HG03342 (cell line): ENCODE data around the gene ZNF442.
"Not testable (repeated sequence)": the region's sequence is repeated elsewhere in the genome, so short reads cannot be mapped to it uniquely, and the experiment has no call there.

ENCODE experiments used
- ATAC-seq: cut with Tn5 transposase; IDR thresholded peaks from one replicate; pipeline ENCODE4 v1.9.1; 2021; ENCODE audit warnings: mild to moderate bottlenecking, moderate library complexity; ENCODE audit not compliant: unreplicated experiment

The ZNF442 gene

GRCh38 chr19:12365236-12366162, at the start of gene ZNF442:
TSS of gene ZNF442 (minus strand) at chr19:12365683. CDS start at chr19:12363631, 2,052 bp downstream.
- peak; percentile 91 for ATAC-seq

DNA sequence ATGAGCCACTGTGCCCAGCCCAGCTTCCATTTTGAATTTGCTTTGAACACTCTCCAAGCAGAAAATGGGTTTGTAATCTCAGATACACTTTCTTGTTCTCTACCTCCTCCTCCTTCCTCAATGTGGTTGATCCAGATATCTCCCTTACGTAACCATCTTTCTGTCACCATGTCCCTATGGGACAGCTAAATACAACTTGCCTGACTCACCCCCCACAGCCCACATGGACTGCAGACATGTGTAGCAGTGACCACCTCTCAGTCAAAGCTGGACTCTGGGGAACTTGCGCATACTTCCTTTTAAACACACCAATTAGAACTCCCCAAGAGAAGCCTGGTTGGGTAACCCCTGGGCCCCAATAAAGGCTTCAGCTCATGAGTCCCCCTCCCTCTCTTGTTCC, 46.4 kb upstream of the ZNF442 start:
- no peak for ATAC-seq

DNA sequence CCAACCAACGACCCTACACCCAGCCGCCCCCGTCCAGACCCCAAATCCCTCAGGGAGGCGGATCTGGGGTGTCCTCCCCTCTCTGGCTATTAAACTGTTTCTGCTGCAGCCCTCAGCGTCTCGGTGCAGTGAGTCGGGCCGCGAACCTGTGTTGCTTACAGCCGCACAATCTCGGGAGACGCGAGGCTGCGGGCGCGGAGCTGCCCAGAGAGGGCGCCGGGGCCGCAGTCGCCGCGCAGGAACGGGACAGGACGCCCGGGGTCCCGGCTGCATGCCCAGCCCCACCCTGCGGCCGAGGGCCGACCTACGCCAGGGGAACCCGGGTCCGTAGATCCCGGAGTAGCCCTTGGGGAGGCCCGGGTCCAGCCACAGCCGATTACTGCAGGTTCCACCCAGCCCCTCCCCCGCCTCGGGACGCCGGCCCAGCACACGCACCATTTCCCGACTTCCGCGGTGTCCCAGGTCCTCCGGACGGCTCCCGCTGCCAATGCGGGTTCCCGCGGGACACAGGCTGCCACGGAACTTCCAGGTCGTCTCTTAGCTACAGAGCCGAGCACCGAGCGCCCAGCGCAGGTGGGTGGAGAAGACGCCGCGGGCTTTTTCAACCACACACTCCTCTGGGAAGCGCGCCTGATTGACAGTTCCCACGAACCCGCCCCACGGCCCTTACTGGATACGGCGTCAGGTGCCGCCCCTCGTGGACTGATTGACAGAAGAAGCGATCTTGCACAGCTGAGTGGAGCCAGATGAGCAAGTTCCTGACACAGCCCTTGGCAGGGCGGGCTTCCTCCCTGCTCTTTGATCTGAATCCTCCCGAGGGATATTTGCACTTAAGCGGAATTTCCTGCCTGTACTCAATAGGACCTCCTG, 35.4 kb upstream of the ZNF442 start, which contains the start of gene ZNF799:
Gene ZNF799, minus strand, starts transcription at position 639 of the 870 bp plus-strand sequence. Its CDS starts 201 bp downstream, at position 438.
- peak; percentile 85 for ATAC-seq

- peak; percentile 37 for ATAC-seq
Observed at GRCh38 chr19:12399901-12400632, 34.6 kb upstream of the ZNF442 start.

DNA sequence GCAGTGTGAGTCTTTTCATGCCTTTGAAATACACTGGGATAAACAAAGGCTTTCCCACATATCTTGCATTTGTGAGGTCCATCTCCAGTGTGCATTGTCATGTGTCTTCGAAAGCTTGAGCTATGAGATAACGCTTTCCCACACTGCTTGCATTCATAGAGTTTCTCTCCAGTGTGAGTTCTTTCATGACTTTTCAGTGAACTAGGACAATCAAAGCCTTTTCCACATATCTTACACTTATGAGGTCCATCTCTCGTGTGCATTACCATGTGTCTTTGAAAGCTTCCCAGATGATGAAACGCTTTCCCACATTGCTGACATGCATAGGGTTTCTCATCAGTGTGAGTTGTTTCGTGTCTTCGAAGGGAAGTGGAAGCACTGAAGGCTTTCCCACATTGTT, 25.7 kb upstream of the ZNF442 start:
- not testable (repeated sequence) for ATAC-seq

DNA sequence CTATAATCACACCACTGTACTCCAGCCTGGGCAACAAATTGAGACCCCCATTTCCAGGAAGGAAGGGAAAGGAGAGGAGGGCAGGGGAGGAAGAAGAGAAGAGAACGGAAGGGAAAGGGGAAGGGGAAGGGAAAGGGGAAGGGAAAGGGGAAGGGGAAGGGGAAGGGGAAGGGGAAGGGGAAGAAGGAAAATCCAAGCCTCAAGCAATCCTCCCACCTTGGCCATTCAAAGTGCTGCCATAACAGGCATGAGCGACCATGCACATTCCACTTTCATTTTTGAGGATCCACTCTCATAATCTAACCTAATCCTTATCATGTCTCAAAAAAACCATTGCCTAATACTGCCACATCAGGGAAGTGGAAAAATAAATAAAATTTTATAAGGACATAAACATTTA, 20.9 kb upstream of the ZNF442 start:
- ATAC-seq, result not testable (repeated sequence)

- ATAC-seq, result no peak
Observed at GRCh38 chr19:12380444-12380737, 14.9 kb upstream of the ZNF442 start.

DNA sequence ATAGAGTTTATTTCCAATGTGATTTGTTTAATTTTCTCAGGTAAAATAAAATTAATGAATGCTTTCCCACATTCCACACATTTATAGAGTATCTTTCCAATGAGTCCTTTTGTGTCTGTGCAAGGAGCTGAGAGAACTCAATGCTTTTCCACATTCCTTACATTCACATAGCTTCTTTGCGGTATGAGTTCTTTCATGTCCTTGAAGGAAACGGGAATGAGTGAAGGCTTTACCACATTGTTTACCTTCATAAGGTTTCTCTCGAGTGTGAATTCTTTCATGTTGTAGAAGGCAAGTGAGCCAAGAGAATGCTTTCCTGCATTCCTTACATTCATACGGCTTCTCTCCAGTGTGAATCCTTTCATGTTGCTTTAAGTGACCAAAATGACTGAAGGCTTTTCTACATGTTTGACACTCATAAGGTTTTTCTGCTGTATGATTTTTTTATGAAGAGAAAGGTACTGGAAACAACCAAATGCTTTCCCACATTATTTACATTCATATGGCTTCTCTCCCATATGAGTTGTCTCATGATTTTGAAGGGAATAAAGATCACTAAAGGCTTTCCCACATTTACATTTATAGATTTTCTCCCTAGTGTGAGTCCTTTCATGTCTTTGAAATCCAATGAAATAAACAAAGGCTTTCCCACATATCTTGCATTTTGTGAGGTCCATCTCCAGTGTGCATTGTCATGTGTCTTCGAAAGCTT, 14.4 kb upstream of the ZNF442 start:
- no peak for ATAC-seq

GRCh38 chr19:12374026-12374425, 8.5 kb upstream of the ZNF442 start:
- no peak for ATAC-seq

GRCh38 chr19:12364391-12365235, 870 bp downstream of the ZNF442 start:
- no peak for ATAC-seq

- ATAC-seq, result not testable (repeated sequence)
Observed at GRCh38 chr19:12362236-12362635, 3.2 kb downstream of the ZNF442 start.

DNA sequence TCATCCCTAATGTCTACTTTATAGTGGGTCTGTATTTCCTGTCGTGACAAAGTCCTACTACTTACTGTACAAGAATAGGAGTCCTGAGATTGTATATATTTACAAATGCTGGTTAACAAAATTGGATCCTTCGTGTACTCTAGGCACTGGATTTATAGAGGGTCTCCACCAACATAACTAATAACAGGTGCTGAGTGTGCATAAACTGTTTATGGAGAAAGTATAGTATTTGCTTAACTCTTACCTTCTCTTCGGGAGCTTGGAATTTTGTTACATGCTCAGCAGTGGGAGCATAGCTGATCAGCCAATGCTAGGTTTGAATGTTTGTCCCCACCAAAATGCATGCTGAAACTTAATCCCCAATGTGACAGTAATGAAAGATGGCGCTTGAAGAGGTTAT, 12.1 kb downstream of the ZNF442 start:
- no peak for ATAC-seq

- ATAC-seq, result no peak
Observed at GRCh38 chr19:12350890-12351197, 14.6 kb downstream of the ZNF442 start.

DNA sequence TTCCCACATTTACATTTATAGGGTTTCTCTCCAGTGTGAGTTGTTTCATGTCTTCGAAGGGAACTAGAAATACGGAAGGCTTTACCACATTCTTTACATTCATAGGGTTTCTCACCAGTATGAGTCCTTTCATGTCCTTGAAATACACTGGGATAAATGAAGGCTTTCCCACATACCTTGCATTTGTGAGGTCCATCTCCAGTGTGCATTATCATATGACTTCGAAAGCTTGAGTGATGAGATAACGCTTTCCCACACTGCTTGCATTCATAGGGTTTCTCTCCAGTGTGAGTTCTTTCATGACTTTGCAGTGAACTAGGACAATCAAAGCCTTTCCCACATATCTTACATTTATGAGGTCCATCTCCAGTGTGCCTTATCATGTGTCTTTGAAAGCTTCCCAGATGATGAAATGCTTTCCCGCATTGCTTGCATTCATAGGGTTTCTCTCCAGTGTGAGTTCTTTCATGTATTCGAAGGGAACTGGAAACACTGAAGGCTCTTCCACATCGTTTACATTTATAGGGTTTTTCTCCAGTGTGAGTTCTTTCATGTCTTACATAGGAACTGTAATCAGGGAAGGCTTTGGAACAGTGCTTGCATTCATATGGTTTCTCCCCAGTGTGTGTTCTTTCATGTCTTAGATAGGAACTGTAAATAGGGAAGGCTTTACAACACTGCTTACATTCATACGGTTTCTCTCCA, 15.1 kb downstream of the ZNF442 start:
- ATAC-seq, result no peak

GRCh38 chr19:12346896-12347295, 18.6 kb downstream of the ZNF442 start:
- ATAC-seq, result no peak

- no peak for ATAC-seq
Observed at GRCh38 chr19:12345197-12345596, 20.3 kb downstream of the ZNF442 start.

GRCh38 chr19:12333162-12334159, 32.0 kb downstream of the ZNF442 start, which contains the start of gene ZNF563:
TSS of gene ZNF563 (minus strand) at chr19:12333633. CDS start at chr19:12333482, 151 bp downstream.
- peak; percentile 92 for ATAC-seq
